Heart right ventricle (tissue), 16 donors: Measurements from ENCODE around the gene FBXL20. TPM values are rescaled to one million over a fixed set of nuclear protein-coding genes. Genes with fewer than 3 reads are reported as not detected.

Experiments
- ATAC-seq, 8 donors: fragments of 200-7000 bp; cut with Tn5 transposase; one replicate each; pipeline ENCODE4 v1.9.1; 2020; ENCODE audit warnings: mild to moderate bottlenecking in 8 of 8, moderate library complexity in 8 of 8, moderate number of reproducible peaks in 1 of 8
- DNase-seq, 2 donors: peaks; one replicate each; pipeline ENCODE4 v3.0.0-alpha.2; 2020
- H3K27ac ChIP-seq, 10 donors: fragments of 200-600 bp; sonication (generic) in 2 of 10; one replicate each; pipeline versions ENCODE4 v1.5.0 to v1.8.0; 2020 to 2022; ENCODE audit warnings: mild to moderate bottlenecking in 3 of 10
- H3K27me3 ChIP-seq, 7 donors: fragments of 200-600 bp; one replicate each; pipeline ENCODE4 v1.8.0; 2021 to 2022; ENCODE audit warnings: mild to moderate bottlenecking in 2 of 7
- H3K36me3 ChIP-seq, 9 donors: fragments of 200-600 bp; sonication (generic) in 1 of 9; one replicate each; pipeline versions ENCODE4 v1.5.0 to v1.8.0; 2020 to 2022; ENCODE audit warnings: mild to moderate bottlenecking in 2 of 9
- H3K4me1 ChIP-seq, 9 donors: fragments of 200-600 bp; sonication (generic) in 1 of 9; one replicate each; pipeline versions ENCODE4 v1.5.0 to v1.8.0; 2020 to 2022; ENCODE audit warnings: mild to moderate bottlenecking in 4 of 9
- H3K4me3 ChIP-seq, 10 donors: fragments of 200-600 bp; sonication (generic) in 2 of 10; one replicate each; pipeline versions ENCODE4 v1.5.0 to v1.8.0; 2020 to 2022; ENCODE audit warnings: mild to moderate bottlenecking in 7 of 10, moderate library complexity in 2 of 10
- H3K9me3 ChIP-seq, 11 donors: fragments of 200-600 bp in 10 of 11; sonication (generic) in 2 of 11; one replicate each; pipeline versions ENCODE4 v1.5.0 to v1.8.0; 2013 to 2022; ENCODE audit warnings: mild to moderate bottlenecking in 2 of 11, control low read depth in 1 of 11, moderate library complexity in 1 of 11
- CTCF ChIP-seq, 9 donors: fragments of 200-600 bp; sonication (generic) in 2 of 9; IDR thresholded peaks; one replicate each; pipeline versions ENCODE4 v1.5.0 to v1.8.0; 2021 to 2022; ENCODE audit warnings: antibody characterized with exemption in 9 of 9, mild to moderate bottlenecking in 5 of 9, moderate library complexity in 1 of 9
- WGBS, 2 donors: extraction: QIAGEN DNeasy Blood & Tissue Kit; methylation state at CpG; one replicate each; pipeline ENCODE4 v1.1.7; 2013; ENCODE audit warnings: inconsistent platforms in 1 of 2; 5-methylcytosine and 5-hydroxymethylcytosine counted together
- intact Hi-C, 10 donors: fragments of 100-400 bp; cut with DNase I; formaldehyde crosslinking; loops; one replicate each; pipeline versions ENCODE4 v1.11.1 to v1.14.2; 2022
- polyA plus RNA-seq, 2 donors: library from polyadenylated mRNA; stranded (reverse); fragments of 200-250 nt; gene quantifications; one replicate each; pipeline ENCODE4 v1.2.3, GENCODE V29; 2013
- total RNA-seq, 10 donors: library from RNA; stranded (reverse); fragmentation: NEBNext Ultra II Directional in 3 of 10; extraction: Animal tissue kit (Norgen Biotek cat#: 25700) in 3 of 10; gene quantifications; one replicate each; pipeline versions ENCODE4 v1.2.1 to v1.2.4, GENCODE V29; 2021 to 2023
- donor health status: Arrhythmogenic right ventricular cardiomyopathy.
- donor health status: ischemic (EF 13 %, LVEDD 7.1; RV severe dilation, severe dysfunction).
- donor health status: healthy with polysubstance abuse.
- donor health status: DM: no; HTN: yes; CAD: no.
- donor health status: DM: no; HTN: no; CAD: no.
- donor health status: ischemic (EF 25% LVEDD 6.9; RV normal size, moderate dysfunction).
- donor health status: ischemic (EF 25% LVEDD 5.7; RV mildly dilated, moderate dysfunction).
- donor health status: healthy.
- donor health status: DM: yes; HTN: yes; CAD: no.
- donor health status: Ischemic cardiomyopathy.
- donor health status: ischemic (EF 35%, LVEDD 5.7; RV mildly dilated, moderate dysfunction).
- donor health status: nonischemic (EF 11% LVEDD 7.7; RV severe dilation, severe dysfunction).
- donor health status: DM: yes; HTN: yes; CAD: no.
- donor health status: PGD.
- donor health status: ischemic (EF 29% LVEDD 5.4; RV normal size, mild dysfunction).
- donor health status: nonischemic (EF 23%, LVEDD 6.1; RV moderate dilation, normal function).

FBXL20 gene
- total and polyA plus RNA-seq, 12 donors: 1.7 to 19.7 (median 15.5) TPM

GRCh38 chr17:39410279-39410678, 8.9 kb upstream of the FBXL20 start:
- ATAC-seq (no peak), DNase-seq (no peak)
- TF ChIP-seq CTCF (IDR thresholded peaks at IDR 0.05): no peak
- Histone ChIP-seq H3K4me3 (no peak overlapping the region), H3K4me1 (peaks cover 0 to 14% (median 5%) of the 10 kb centered on the region in 9 donors), H3K27ac (no peak overlapping the region), H3K9me3 (no peaks in the 10 kb centered on the region), H3K36me3 (peaks cover 0 to 100% (median 63%) of the 10 kb centered on the region in 9 donors), H3K27me3 (no peaks in the 10 kb centered on the region)
- intact Hi-C loops: loop anchor here in 1 of 10 donors (10.0 kb wide), 1 partner anchor 115 kb away; no protein-coding TSS in a partner anchor
- WGBS, 2 donors: 95 to 96% methylated on average over 13 of the region's 13 CpGs

GRCh38 chr17:39408360-39408759, 6.9 kb upstream of the FBXL20 start:
- H3K9me3 ChIP-seq: no peaks in the 10 kb centered on the region
- peak in 1 of 2 donors; percentile 27 for DNase-seq
- H3K36me3 ChIP-seq: peaks cover 0 to 85% (median 48%) of the 10 kb centered on the region in 9 donors
- intact Hi-C loops: loop anchor here in 4 of 10 donors (10.0 kb wide), 2 partner anchors 124 to 134 kb away; no protein-coding TSS in a partner anchor
- WGBS, 2 donors: 42 to 44% methylated on average over 2 of the region's 2 CpGs
- H3K27me3 ChIP-seq: no peaks in the 10 kb centered on the region
- H3K4me1 ChIP-seq: peaks cover 0 to 14% (median 5%) of the 10 kb centered on the region in 9 donors
- peak in 7 of 8 donors; percentile 48 to 89 (median 72) for ATAC-seq
- no peak overlapping the region for H3K4me3 ChIP-seq
- TF ChIP-seq CTCF (IDR thresholded peaks at IDR 0.05): no peak
- H3K27ac ChIP-seq: no peak overlapping the region

GRCh38 chr17:39406951-39407350, 5.5 kb upstream of the FBXL20 start:
- intact Hi-C loops: loop anchor here in 4 of 10 donors (10.0 kb wide), 2 partner anchors 122 to 132 kb away; no protein-coding TSS in a partner anchor
- DNase-seq (no peak), ATAC-seq (no peak)
- Histone ChIP-seq H3K27ac (no peak overlapping the region), H3K4me1 (peaks cover 0 to 21% (median 5%) of the 10 kb centered on the region in 9 donors), H3K27me3 (no peaks in the 10 kb centered on the region), H3K36me3 (peaks cover 0 to 71% (median 40%) of the 10 kb centered on the region in 9 donors), H3K9me3 (no peaks in the 10 kb centered on the region), H3K4me3 (no peak overlapping the region)
- whole genome bisulfite sequencing, 2 donors: 83% methylated on average over 1 of the region's 1 CpG
- TF ChIP-seq CTCF (IDR thresholded peaks at IDR 0.05): no peak

GRCh38 chr17:39405436-39405835, 4.0 kb upstream of the FBXL20 start:
- ATAC-seq: no peak
- peaks cover 0 to 23% (median 9%) of the 10 kb centered on the region in 9 donors for H3K4me1 ChIP-seq
- no peak for TF ChIP-seq CTCF (IDR thresholded peaks at IDR 0.05)
- WGBS, 2 donors: 69 to 72% methylated on average over 1 of the region's 1 CpG
- no peak for DNase-seq
- peak overlapping the region in 1 of 10 donors; percentile 60 for H3K27ac ChIP-seq
- H3K4me3 ChIP-seq: no peak overlapping the region
- peaks cover 0 to 56% (median 26%) of the 10 kb centered on the region in 9 donors for H3K36me3 ChIP-seq
- no peaks in the 10 kb centered on the region for H3K27me3 ChIP-seq
- intact Hi-C loops: loop anchor here in 4 of 10 donors (10.0 kb wide), 2 partner anchors 121 to 131 kb away; no protein-coding TSS in a partner anchor
- H3K9me3 ChIP-seq: no peaks in the 10 kb centered on the region
